GM21423 (cell line): ENCODE measurements around the gene PTGDR2.

Experiments used
- ATAC-seq: cut with Tn5 transposase; IDR thresholded peaks from one replicate; pipeline ENCODE4 v1.9.1; 2021; ENCODE audit warnings: mild to moderate bottlenecking, moderate library complexity; ENCODE audit not compliant: unreplicated experiment

The PTGDR2 gene

DNA sequence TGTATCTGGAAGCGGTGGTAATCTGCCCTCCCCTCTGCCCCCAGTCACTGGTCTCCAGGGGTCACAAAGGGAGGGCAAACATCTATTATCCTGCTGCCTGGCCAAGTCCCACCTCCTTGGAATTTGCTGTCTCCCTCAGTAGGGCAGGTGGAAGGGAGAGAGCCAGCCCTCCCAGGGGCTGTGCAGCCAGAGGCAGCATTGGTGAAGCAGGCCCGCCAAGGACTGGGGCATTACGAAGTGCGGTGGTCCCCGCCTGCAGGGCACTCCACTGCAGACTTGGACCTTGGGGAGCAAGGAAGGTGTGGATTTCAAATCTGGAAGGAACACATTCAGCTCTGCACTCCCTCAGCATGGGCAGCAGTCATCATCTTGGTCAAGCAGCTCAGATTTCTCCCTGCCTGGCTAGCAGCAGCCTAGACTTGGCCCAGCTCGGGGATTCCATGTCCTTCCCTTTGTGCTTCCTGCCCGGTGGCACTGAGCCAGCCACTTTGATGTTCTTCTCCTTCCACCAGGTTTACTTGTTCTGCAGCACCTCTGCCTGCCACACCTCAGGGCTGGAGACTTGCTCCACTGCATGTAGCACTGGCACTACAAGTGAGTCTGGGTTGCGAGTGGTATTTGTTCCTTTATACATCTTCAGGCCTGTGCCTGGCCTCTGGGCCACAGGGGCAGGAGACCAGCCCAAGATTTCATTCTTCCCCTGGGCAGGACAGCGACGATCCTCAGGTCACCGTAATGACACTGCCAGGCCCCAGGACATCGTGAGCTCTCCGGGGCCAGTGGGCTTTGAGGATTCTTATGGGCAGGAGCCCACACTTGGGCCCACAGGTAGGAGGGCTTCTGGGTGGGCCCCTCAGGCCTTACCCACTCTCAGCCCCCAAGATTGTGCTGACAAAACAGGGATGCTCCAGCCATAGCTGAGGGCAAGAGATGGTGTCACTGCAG lies 18.9 kb upstream of the PTGDR2 start:
- no peak for ATAC-seq

DNA sequence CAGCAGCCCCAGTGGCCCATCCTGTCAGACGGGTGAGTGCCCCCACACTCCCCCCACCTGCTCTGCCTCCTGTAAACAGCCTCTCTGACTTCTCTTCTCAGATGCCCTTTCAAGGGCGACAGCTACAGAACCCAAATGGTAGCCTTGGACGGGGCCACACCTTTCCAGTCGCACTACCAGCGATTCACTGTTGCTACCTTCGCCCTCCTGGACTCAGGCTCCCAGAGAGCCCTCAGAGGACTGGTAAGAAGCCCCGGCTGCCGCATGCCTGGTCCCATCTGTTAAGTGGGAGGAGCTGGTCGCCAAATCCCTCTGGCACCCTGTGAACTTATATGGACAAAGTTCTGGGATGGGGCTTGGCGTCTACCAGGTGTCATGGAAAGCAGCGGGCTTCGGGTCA lies 17.8 kb upstream of the PTGDR2 start:
- ATAC-seq = no peak

- no peak for ATAC-seq
Measured at GRCh38 chr11:60872961-60873524, 17.3 kb upstream of the PTGDR2 start.

DNA sequence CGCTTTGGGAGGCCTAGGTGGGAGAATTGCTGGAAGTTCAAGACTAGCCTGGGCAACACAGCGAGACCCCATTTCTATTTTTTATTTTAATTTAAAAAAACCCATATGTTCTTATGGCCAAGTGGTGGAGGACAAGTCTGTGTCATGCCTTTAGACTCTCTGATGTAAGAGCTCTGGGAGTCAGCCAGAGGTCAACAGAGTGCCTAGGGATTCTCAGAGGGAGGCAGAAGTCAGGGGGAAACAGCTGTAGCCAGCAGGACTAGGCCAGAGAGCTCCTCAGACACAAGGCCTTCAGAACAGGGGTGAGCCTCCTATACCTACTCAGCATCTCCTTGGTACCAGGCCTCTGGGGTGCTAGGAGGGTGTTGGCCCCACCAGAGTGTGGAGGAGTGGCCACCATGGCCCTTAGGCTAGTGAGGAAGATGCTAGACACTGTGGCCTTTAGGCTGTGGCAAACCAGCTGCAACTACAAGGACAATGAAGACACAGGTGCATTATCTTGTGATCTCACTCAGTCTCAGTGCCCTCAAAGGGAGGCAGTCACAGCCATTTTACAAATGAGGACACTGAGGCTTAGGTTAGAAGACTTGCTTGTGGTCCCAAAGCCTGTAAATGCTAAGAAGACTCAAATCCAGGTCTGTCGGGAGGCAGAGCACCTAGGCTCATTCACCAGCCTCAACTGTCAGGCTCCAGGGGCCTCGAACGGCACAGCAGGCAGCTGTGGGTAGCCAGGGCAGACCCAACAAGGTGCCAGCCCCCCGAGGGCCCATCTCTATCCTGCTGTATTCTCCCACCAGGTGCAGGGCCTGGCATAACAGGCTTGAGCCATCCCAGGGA lies 16.6 kb upstream of the PTGDR2 start:
- ATAC-seq = no peak

DNA sequence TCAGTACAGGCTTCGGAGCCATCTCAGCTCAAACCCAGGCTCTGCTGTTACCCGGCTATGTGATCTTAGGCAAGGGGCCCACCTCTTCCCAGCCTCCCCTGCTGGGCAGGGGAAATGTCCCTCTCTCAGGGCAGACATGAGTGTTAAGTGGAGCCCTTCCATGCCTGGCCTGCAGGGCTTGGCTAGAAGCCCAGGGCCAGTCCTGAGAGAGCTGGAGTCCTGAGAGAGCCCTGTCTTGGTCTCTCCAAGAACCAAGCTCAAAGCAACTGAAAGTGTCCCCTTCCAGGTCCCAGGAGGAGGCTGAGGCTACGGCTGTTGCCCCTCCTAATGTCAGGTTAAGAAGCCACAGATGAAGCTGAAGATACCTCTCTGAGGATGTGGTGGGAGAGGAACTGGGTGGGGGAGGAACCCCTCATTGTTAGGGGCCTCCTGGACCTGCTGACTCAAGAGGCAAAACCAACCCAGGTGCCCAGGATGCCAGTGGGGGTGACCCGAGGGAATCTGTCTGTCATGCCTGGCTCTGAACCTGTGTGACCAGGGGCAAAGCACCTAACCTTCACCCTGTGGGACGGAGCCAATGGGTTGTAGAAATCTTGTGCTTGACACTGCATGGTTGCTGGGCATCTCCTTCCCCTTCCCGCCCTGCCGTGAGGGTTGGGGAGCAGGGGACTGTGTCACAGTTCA lies 15.8 kb upstream of the PTGDR2 start:
- no peak for ATAC-seq

DNA sequence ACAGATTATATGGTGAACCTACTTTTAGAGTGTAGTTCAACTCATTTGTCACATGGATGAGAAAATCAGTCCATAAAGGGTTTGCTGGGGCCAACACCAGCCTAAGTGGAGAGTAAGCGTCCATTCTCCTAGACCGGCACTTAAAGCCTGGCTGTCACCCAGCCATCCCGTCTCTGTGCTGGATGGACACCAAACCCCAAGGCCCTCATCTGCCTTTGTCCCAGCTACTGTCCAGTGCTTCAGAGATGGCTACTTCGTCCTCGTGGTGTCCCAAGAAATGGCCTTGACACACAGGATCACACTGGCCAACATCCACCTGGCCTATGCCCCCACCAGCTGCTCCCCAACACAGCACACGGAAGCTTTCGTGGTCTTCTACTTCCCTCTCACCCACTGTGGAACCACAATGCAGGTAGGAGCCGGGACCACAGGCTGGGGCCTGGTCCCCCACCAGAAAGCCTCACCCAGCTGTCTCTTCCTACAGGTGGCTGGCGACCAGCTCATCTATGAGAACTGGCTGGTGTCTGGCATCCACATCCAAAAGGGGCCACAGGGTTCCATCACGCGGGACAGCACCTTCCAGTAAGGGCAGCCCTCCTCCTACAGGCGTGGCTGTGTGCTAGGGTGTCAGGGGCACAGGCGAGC lies 15.1 kb upstream of the PTGDR2 start:
- no peak for ATAC-seq

- no peak for ATAC-seq
Measured at GRCh38 chr11:60870276-60870675, 14.5 kb upstream of the PTGDR2 start.

- ATAC-seq = no peak
Measured at GRCh38 chr11:60869451-60869825, 13.7 kb upstream of the PTGDR2 start.

GRCh38 chr11:60868682-60869450 lies 13.1 kb upstream of the PTGDR2 start:
- no peak for ATAC-seq

- ATAC-seq = no peak
Measured at GRCh38 chr11:60867871-60868681, 12.3 kb upstream of the PTGDR2 start.

GRCh38 chr11:60866911-60867870 lies 11.4 kb upstream of the PTGDR2 start, which contains the start of gene ZP1:
TSS of gene ZP1 (plus strand) at chr11:60867542. CDS start at chr11:60867562, 20 bp downstream.
- ATAC-seq = no peak

GRCh38 chr11:60864856-60865513 lies 9.2 kb upstream of the PTGDR2 start:
- no peak for ATAC-seq

- no peak for ATAC-seq
Measured at GRCh38 chr11:60863550-60864521, 8.1 kb upstream of the PTGDR2 start.

DNA sequence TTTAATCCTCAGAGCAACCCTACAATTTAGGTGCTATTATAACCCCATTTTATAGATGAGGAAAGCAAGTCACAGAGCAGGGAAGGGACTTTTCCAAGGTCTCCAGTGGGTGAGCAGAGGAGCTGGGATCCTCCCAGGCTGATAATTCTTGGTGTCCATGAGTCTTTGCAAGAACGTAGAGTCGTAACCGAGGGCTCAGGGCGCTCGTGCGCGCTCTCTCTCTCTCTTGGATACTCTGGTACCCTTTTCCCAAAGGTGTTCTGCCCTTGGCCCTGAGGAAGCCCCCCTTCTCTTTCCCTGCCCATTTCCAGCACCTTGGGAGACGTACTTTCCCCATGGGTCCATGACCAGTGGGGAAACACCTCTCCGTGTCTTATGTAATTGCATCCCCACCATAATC lies 6.4 kb upstream of the PTGDR2 start:
- no peak for ATAC-seq

- no peak for ATAC-seq
Measured at GRCh38 chr11:60860943-60861342, 5.2 kb upstream of the PTGDR2 start.
